GM21447 (cell line): Measurements from ENCODE around the gene YPEL2.

Source experiments
- ATAC-seq: cut with Tn5 transposase; IDR thresholded peaks from one replicate; pipeline ENCODE4 v1.9.1; 2021; ENCODE audit not compliant: unreplicated experiment

YPEL2 gene

DNA sequence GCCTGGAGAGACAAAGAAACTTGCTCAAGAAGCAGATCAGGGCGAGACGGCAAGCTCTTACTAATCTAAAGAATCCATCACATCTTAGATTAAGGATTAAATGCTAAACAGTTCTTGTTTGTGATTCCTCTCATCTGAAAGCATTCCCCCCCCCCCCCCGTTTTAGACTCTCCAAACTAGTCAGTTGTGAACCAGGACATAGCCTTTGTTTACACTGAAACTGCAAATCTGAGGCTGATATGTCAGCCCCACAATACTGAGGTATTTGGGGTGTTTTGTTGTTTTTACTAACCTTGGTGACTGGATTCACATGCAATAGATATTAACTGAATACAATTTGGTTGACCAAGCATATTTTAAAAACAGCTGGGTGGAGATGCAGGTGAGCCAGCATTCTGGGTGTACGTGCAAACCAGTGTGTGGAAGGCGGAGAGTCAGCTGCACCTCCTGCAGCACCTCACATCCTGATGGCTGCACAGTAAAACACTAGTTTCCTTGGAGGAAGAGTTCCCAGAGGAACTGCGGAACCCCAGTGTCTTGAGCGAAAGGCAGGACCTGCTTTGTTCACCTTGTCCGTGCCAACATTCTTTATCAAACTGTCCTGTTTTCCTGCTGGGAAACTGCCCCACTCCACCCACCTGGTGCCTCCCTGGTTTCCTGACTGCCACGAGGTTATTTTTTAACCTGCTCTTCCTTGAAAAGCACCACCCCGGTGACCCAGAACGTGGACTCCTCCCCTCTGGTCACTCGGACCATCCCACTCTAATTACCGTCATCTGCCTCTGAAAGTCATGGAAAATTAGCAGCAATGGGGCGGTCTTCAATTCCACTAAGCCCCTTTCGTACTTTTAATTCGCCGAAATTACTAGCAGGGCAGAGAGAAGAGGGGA is 1.2 kb upstream of the YPEL2 start:
- no peak for ATAC-seq

DNA sequence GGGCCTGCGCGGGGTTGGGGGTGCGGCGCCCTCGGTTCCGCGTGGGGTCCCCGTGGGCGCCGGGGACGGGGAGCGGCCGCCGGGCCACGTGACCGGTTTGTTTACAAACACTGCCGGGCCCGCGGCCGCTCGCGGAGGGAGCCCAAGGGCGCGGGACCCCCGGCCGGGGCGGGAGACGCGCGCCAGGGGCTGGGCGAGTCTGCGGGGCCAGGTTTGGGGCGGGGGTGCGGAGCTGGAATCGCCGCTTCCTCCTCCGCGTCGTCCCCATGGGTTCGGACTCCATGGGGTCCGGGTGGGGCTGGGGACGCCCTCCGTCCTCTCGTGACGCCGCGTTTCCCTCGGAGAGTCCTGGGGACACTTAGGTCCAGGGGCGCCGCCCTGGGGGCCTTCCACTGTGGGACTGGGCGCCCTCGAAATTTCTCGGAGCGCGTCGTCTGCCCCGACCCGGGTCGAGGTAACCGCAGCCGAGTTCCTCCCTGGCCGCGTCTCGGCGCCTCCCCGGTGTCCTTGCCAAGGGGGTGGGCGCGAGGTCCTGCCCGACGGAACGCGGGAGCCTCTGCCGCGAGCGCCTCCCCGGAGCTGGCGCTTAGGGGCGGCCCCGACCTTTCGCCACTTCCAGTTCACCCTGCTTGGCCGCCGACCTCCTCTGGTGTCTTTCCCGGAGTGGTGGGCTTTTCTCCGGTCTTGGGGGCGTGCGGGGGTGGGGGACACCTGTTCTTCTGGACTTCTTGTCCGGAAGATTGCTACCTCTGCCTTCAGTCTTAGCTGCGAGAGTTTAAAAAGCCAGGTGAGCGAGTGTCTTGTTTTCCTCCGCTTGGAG is 684 bp downstream of the YPEL2 start:
- ATAC-seq = peak; percentile 16

- ATAC-seq = no peak
Observed at GRCh38 chr17:59332749-59333377, 1.4 kb downstream of the YPEL2 start.

DNA sequence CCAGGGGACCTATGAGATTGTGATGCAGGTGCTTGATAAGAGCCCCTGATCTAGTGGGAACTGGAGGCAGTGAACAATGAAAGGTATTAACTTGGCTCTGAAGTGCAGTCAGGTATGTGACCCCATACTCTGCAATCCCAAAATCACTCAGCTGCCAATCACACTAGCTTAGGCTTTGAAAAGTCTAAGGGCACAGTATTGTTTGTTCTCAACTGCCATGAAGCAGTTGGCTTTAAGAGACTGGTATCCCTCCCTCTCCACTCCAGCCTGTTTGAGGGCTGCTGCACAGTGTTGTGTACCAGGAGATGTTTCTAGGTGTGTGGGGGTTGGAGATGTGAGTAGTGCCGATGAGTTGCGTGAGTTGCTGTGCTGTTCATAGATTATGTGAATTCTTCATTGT is 2.4 kb downstream of the YPEL2 start:
- no peak for ATAC-seq

- no peak for ATAC-seq
Observed at GRCh38 chr17:59335685-59336084, 4.2 kb downstream of the YPEL2 start.

- no peak for ATAC-seq
Observed at GRCh38 chr17:59337741-59338299, 6.4 kb downstream of the YPEL2 start.

- ATAC-seq = no peak
Observed at GRCh38 chr17:59338498-59338897, 7.0 kb downstream of the YPEL2 start.

GRCh38 chr17:59341922-59342321 is 10.5 kb downstream of the YPEL2 start:
- ATAC-seq = no peak

DNA sequence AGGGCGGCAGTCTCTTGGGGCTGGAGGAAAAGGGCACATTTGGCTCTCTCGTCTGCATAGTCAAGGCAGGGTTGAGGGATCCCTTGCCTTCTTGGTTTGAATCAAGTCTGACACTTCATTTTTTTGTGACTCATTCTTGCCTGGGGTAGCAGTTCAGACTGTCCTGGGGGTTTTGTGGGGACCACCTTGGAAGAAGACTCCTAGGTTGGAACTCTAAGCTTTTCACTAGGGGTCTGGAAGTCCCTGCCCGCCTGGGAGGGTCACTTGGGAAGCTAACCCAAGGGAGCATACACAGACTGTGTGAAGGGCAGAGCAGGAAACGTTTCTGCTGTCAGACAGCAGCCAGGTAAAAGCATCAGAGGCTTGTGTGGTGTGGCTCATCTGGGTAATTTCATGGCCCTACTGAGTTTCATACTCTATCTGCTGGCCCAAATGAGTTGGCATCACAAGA is 11.3 kb downstream of the YPEL2 start:
- ATAC-seq = no peak

GRCh38 chr17:59345476-59345875 is 14.0 kb downstream of the YPEL2 start:
- no peak for ATAC-seq

- no peak for ATAC-seq
Observed at GRCh38 chr17:59346341-59346740, 14.9 kb downstream of the YPEL2 start.

DNA sequence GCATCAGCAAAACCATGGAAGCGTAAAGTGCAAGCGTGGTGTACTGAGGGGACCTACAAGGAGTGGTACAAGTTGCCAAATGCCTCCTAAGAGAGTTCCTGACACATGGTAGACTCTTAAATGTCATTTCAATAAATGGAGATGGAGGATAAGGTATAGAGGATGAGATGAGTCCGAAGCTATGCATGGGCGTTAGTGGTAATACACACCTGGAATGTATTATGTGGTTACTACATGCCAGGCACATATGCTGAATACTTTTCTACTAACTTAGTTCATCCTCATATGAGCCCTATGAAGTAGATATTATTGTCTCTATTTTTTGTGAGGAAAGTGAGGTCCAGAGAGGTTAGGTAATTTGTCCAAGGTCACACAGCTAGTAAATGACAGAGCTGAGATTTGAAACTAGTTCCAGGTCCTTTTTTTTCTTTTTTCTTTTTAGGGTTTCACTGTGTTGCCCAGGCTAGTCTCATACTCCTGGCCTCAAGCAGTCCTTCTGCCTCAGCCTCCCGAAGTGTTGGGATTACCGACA is 15.5 kb downstream of the YPEL2 start:
- no peak for ATAC-seq

- ATAC-seq = no peak
Observed at GRCh38 chr17:59347975-59348391, 16.5 kb downstream of the YPEL2 start.

- ATAC-seq = no peak
Observed at GRCh38 chr17:59349178-59349577, 17.7 kb downstream of the YPEL2 start.

- ATAC-seq = no peak
Observed at GRCh38 chr17:59353106-59353854, 21.8 kb downstream of the YPEL2 start.

DNA sequence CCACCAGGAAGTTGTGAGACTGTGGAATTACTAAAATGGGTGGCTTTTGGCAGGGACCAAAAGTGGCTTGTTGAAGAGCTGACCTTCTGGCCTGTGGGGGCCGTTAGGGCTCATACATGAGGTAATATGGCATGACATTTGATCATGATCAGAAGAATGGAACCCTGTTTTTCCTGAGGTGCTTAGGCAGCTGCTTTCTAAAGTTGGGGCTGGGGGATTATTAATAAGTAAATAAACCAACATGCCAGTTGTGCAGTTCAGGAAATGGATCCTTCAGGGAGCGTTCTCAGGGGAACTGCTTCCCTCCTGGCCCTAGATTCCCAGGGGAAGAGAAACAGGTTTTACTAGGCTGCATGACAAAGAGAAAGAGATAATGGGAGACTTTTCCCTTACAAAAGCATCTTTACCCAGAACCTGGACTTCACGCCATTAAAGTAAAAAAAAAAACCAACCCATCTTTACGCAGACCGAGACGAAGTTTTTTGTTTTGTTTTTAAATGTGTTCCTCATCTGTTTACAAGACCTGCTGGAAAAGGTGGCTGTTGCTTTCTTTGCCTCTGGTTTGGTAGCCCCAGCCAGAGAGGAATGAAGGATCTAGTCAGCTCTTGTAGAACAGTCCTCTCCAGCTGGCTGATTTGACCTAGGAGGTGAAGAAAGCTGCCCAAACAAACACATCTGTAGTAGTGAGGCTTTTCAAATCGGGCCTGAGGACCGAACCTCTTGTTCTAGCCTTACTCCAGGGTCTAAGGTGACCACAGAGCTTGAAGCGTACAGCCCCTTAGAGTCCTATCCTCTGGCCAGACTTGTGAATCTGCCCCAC is 22.7 kb downstream of the YPEL2 start:
- ATAC-seq = no peak

GRCh38 chr17:59355030-59355701 is 23.7 kb downstream of the YPEL2 start:
- ATAC-seq = no peak

DNA sequence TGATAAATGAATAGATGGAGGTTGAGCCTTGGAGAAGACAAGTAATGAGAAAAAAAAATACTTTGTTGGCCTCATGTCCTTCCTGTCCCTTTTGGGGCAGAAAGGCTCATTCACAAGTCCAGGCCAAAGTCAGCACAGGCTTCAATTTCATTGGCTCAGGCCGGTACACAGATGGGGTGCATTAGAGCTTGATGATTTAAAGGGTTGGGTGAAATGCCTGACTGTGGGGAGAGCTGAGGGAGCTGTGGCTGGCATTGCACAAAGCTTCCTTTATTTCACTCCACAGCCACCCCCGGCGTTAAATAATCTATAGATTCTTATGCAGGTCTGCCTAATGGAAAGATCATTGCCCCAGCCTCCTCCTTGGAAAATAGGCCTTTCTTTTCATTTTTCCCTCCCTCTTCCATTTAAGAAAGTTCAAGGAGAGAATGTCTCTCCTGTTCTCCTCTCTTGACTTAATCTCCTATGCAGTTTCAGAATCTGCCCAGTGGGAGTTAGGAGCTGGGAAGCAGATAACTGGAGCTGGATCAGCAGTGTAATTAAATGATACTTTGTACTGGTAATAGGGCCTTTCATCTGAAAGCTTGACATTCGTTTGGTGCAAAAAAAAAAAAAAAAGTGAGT is 24.4 kb downstream of the YPEL2 start:
- ATAC-seq = no peak
